ENCODE data around the gene TBC1D3B.
"Not testable (repeated sequence)": the region's sequence is repeated elsewhere in the genome, so short reads cannot be mapped to it uniquely, and the experiment has no call there.

Gene TBC1D3B

GRCh38 chr17:36190549-36191330 is 14.3 kb upstream of the TBC1D3B start:
- H3K4me1 Mint-ChIP-seq (ENCODE audit: low read depth): peaks cover 61% of the 10 kb centered on the region
- peak overlapping the region; percentile 3 for H3K27ac Mint-ChIP-seq
- not testable (repeated sequence) for H3K4me3 Mint-ChIP-seq; H3K36me3 Mint-ChIP-seq (ENCODE audit: low read depth); H3K9me3 Mint-ChIP-seq
- peaks cover 67% of the 10 kb centered on the region for H3K27me3 Mint-ChIP-seq

DNA sequence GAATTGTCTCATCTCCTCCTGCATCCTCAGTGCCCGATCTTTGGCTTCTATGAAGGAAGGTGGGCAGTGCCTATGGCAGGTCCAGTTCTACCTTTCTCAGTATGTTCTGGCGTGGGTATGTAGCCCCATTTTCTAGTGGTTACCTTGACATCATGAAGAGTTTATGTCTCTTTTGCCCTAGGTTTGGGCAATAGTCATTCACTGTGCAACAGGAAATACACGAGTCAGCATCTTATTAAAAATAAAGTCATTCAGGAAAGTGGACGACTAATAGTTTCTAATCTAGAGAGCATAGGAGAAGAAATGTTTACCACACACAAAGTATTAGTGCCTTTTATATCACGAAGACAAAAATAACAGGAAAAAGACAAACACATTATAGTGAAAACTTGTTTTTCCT is 13.6 kb upstream of the TBC1D3B start:
- H3K27ac Mint-ChIP-seq; H3K36me3 Mint-ChIP-seq (ENCODE audit: low read depth); H3K9me3 Mint-ChIP-seq; H3K4me3 Mint-ChIP-seq: not testable (repeated sequence)
- Mint-ChIP-seq H3K4me1 (ENCODE audit: low read depth) (peaks cover 57% of the 10 kb centered on the region), H3K27me3 (peaks cover 70% of the 10 kb centered on the region)

GRCh38 chr17:36188891-36189306 is 12.5 kb upstream of the TBC1D3B start:
- Mint-ChIP-seq H3K4me1 (ENCODE audit: low read depth) (peaks cover 57% of the 10 kb centered on the region), H3K9me3 (no peaks in the 10 kb centered on the region), H3K4me3 (peak overlapping the region; percentile 6), H3K27ac (peak overlapping the region; percentile 82), H3K36me3 (ENCODE audit: low read depth) (no peaks in the 10 kb centered on the region), H3K27me3 (peaks cover 75% of the 10 kb centered on the region)

- H3K36me3 Mint-ChIP-seq (ENCODE audit: low read depth); H3K9me3 Mint-ChIP-seq; H3K4me3 Mint-ChIP-seq: not testable (repeated sequence)
- Mint-ChIP-seq H3K27ac (peak overlapping the region; percentile 82), H3K27me3 (peaks cover 70% of the 10 kb centered on the region), H3K4me1 (ENCODE audit: low read depth) (peaks cover 53% of the 10 kb centered on the region)
These were observed 11.7 kb upstream of the TBC1D3B start for GRCh38 chr17:36187943-36188665.

DNA sequence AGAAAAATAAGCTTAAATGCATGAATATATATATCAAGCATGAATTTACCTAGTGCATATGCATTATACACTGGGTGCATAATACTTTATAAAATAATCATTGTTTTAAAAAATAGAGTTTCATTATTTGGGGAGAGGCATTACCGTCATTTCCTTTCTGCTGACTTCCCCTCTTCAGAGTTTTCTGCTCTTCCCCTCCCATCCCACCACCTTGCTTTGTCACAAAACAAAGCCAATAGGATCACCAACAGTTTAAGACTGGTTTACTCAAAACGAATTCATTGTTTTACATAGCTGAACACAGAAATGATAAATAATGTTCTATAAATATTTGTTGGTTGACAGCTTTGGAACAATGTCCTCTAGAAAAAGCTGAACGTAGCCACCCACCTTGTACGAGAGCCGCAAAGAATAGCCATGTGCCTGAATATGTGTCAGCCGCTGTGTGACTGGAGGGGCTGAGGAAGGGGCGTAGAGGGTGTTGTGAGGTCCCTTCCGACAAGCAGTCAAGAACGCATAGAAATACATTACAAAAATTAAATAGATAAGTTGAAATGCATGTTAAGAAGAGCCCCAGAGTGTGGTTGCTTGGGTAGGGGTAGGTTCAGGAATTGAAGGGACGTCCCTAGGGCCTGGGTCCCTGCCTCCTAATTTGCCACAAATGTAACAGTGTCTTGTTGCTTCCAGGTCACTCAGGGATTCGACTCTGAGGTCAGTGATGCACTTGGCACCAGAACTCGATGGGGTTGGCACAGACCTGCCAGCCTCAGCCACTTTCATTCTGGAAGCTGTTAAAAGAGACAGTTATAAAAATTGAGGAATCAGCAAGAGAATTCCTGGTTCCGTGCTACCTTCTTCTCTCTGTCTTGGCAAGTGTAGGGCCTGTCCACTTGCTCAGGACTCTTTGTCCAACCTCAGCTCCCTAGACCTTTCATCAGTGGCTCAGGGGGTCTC is 10.7 kb upstream of the TBC1D3B start:
- Mint-ChIP-seq H3K27me3 (peaks cover 68% of the 10 kb centered on the region), H3K4me1 (ENCODE audit: low read depth) (peaks cover 48% of the 10 kb centered on the region), H3K27ac (peak overlapping the region; percentile 82)
- H3K9me3 Mint-ChIP-seq; H3K4me3 Mint-ChIP-seq; H3K36me3 Mint-ChIP-seq (ENCODE audit: low read depth): not testable (repeated sequence)

- H3K9me3 Mint-ChIP-seq: no peaks in the 10 kb centered on the region
- H3K27ac Mint-ChIP-seq: no peak overlapping the region
- H3K36me3 Mint-ChIP-seq (ENCODE audit: low read depth): no peaks in the 10 kb centered on the region
- peaks cover 70% of the 10 kb centered on the region for H3K27me3 Mint-ChIP-seq
- peaks cover 36% of the 10 kb centered on the region for H3K4me1 Mint-ChIP-seq (ENCODE audit: low read depth)
- no peak overlapping the region for H3K4me3 Mint-ChIP-seq
These were observed 9.0 kb upstream of the TBC1D3B start for GRCh38 chr17:36185416-36185815.

GRCh38 chr17:36184023-36184765 is 7.8 kb upstream of the TBC1D3B start:
- Mint-ChIP-seq H3K4me3 (peak overlapping the region; percentile 40), H3K27me3 (peaks cover 64% of the 10 kb centered on the region), H3K9me3 (no peaks in the 10 kb centered on the region), H3K27ac (peak overlapping the region; percentile 39), H3K36me3 (ENCODE audit: low read depth) (no peaks in the 10 kb centered on the region), H3K4me1 (ENCODE audit: low read depth) (peaks cover 29% of the 10 kb centered on the region)

DNA sequence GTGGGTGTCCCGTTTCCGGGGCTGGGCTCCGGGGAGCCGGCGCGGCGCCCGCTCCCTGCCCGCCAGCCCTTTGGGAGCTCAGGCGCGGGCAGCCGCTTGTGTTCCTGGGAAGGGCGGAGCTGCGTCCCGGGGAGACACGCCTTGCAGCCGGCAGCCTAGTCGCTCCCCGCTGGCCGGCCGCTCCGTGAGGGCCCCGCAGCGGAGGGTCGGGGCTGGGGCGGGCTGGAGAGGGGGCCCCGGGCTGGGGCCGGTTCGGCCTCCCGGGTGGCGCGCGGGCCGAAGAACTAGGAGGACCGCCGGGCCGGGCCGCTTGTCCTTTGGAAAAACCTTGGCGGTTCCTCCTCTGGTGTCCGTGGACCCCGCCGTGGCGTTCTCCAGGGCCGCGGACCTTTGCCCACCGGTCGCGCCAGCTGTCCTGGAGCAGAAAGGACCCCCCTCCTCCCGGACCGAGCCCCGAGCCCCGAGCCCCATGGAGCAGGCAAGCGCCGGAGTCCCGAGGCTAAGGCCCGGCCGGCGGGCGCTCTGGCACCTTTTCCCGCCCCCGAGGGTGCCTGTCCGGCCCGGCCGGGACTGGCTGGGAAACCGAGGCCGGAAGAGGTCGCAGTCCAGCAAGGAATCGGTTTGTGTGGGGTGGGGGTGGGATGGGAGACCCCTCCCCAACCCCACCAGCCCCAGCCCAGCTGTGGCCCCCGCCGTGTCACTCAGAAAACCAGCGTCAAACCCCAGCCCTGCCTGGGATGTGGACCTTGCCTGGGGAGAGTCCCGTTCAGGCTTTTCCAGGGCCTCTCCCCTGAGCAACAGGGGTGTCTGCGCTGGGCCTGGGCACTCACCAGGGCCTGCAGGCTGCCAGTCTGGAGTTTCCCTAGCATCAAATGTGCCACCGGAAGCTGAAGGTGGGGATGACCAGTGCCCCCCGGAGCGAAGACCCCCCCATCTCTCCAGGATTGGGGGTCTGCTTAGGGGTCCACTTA is 6.8 kb upstream of the TBC1D3B start:
- H3K36me3 Mint-ChIP-seq (ENCODE audit: low read depth): no peaks in the 10 kb centered on the region
- peaks cover 64% of the 10 kb centered on the region for H3K27me3 Mint-ChIP-seq
- peak overlapping the region; percentile 55 for H3K4me3 Mint-ChIP-seq
- H3K27ac Mint-ChIP-seq: peak overlapping the region; percentile 39
- H3K4me1 Mint-ChIP-seq (ENCODE audit: low read depth): peaks cover 21% of the 10 kb centered on the region
- H3K9me3 Mint-ChIP-seq: no peaks in the 10 kb centered on the region

GRCh38 chr17:36182176-36183000 is 6.0 kb upstream of the TBC1D3B start:
- no peaks in the 10 kb centered on the region for H3K9me3 Mint-ChIP-seq
- H3K4me1 Mint-ChIP-seq (ENCODE audit: low read depth): peaks cover 12% of the 10 kb centered on the region
- H3K27me3 Mint-ChIP-seq: peaks cover 56% of the 10 kb centered on the region
- no peaks in the 10 kb centered on the region for H3K36me3 Mint-ChIP-seq (ENCODE audit: low read depth)
- H3K27ac Mint-ChIP-seq: no peak overlapping the region
- H3K4me3 Mint-ChIP-seq: peak overlapping the region; percentile 55

DNA sequence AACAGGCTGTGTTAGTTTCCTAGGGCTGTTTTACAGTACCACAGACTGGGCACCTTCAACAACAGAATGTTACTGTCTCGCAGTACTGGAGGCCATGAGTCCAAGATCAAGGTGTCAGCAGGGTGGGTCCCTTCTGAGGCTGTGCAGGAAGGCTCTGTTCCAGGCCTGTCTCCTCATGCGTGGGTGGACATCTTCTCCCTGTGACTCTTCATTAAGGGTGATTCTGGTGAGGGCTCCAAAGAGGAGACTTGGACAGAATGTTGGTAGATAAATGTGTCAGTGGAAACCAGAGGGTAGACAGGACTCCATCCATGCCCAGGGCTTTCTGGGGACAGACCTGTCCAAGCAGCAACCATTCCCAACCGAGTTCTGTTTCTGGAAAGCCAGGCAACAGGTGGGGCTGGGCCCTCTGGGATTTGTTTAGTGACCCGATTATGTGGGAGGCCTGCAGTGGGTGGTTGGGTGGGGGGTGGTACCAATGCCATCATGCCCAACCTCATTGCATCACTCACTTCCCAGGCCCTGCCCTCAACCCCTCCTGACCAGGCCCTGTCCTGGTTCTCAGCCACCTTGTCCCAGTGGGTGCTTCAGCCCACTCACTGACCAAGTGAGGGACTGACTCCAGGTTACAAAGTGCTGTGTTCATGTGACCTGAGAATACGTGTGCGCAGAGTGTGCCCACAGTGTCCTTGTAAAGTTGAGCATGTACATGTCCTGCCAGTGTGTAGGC is 5.2 kb upstream of the TBC1D3B start:
- H3K27me3 Mint-ChIP-seq: peaks cover 50% of the 10 kb centered on the region
- H3K36me3 Mint-ChIP-seq (ENCODE audit: low read depth); H3K27ac Mint-ChIP-seq; H3K4me1 Mint-ChIP-seq (ENCODE audit: low read depth); H3K4me3 Mint-ChIP-seq; H3K9me3 Mint-ChIP-seq: not testable (repeated sequence)

DNA sequence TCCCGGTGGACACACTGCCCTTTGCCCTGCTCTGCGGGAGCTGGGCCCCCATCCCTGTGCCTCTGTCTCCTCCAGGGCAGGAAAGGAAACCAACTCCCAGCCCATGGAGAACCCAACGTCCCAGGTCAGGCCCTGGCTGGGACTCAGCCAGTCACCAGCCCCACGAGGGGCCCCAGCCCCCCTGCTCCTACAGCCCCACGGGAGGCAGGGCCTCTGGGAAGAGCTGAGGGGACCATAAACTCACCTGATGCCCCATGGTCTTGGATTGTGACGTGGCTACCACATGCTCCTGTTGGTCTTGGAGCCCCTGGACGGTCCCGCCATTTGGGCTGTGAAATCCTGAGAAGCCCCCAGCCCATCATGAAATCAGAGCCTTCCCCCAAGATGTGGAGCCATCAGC is 7.6 kb downstream of the TBC1D3B start:
- H3K4me1 Mint-ChIP-seq (ENCODE audit: low read depth); H3K36me3 Mint-ChIP-seq (ENCODE audit: low read depth); H3K27me3 Mint-ChIP-seq; H3K4me3 Mint-ChIP-seq; H3K27ac Mint-ChIP-seq; H3K9me3 Mint-ChIP-seq: not testable (repeated sequence)

DNA sequence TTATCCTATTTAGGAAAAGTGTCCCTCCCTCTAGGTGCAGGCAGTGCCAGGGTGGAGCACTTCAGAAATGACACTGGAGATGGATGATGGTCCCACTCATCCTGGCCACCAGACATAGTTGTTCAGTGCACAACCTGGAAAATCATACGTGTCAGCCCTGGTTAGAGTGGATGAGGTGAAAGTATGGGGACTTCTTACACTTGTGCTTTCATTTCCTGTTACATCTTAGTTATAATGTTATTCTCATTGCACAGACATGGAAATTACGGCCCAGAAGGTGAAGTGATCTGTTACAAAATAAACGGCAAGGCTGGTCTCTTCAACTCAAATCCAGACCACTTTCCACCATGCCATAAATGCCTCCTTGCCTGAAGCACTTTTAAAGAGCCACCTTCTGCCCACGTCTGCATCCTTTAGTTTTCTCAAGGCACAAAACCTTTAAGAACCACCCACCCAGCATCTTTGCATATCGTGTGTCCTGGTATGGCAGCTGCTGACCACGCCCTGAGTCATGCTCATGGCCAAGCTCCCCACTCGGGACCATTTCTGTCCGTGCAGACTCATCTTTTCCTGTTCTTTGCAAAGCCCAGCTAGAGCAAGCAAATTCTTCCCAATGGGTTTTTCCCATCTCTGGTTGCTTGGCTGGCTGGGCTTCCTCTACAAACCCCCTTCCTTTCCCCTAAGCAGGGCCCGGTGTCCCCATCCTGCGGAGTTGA is 22.4 kb downstream of the TBC1D3B start:
- H3K27me3 Mint-ChIP-seq: peaks cover 67% of the 10 kb centered on the region
- no peaks in the 10 kb centered on the region for H3K36me3 Mint-ChIP-seq (ENCODE audit: low read depth)
- no peak overlapping the region for H3K4me3 Mint-ChIP-seq
- peaks cover 22% of the 10 kb centered on the region for H3K4me1 Mint-ChIP-seq (ENCODE audit: low read depth)
- H3K27ac Mint-ChIP-seq: no peak overlapping the region
- no peaks in the 10 kb centered on the region for H3K9me3 Mint-ChIP-seq

Data from stimulated activated naive CD8-positive, alpha-beta T cell treated with anti-CD3 and anti-CD28 coated beads, Interleukin-15, Interleukin-2, amounts not matched to agents 100 ng/mL and 50 ng/mL, for 24 hours (primary cell).